ENCODE data around the gene MAEA.
"Not testable (repeated sequence)": the region's sequence is repeated elsewhere in the genome, so short reads cannot be mapped to it uniquely, and the experiment has no call there.

The MAEA gene

DNA sequence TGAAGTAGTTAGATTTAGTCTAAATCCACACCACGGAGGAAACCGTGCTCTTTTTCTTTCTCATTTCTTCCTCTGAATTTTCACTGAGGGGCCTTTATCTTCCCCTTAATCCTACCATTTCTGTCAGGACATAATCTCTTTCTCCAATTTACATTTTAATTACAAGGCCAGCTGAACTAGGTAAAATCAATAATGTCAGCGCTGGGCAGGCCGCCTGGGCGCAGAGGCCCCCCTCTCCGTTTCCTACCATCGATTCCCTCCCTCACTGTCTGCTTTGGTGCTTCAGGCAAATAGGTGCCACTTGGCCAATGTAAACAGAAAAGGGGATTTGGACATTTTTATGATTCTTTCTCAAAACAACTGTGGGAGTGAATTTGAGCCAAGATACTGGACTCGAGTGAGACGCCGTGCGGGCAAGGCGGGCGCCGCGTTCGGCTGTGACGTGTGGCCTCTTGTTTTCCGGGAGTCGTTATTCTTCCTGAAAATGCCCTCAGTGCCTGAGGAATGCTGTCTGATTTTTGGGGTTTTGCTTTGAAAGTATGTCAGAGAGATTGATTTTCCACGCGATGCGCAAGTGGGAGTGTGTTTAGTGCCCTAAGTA lies 79.9 kb downstream of the MAEA start:
- no peak for DNase-seq

- no peak for DNase-seq
Measured at GRCh38 chr4:1370321-1371124, 80.8 kb downstream of the MAEA start.

DNA sequence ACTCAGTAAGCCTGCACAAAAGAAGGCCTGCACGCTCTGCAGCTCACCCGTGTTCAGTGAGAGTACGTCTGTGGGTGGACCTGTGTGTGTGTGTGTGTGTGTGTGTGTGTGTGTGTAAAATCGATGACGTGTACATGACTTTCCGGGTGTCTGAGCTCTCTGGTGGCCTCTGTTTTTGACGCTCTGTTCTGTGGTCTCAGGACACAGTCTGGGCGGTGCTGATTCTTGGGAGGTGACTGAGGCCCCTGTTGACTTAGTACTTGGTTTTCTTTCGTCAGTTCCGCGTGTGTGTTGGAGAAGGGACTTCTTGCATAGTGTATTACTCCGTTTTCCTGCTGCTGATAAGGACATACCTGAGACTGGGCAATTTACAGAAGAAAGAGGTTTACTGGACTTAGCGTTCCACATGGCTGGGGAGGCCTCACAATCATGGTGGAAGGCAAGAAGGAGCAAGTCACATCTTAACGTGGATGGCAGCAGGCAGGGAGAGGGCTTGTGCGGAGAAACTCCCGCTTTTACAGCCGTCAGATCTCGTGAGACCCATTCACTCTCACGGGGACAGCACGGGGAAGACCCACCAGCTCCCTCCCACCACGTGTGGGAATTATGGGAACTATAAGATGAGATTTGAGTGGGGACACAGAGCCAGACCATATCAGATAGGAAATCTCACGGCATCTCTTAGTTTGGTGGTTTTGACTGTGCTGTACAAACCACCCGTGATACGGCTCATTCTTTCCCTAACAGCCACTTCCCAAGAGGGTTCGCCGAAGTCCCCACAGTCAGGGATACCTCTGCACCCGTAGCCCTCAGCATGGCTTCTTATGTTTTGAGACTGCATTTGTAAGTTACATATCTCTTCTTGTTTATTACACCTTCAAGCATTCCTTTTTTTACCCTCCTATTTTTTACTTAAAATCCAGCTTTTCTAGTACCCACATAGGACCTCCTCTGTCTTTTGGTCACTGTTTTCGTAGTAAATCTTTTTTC lies 81.8 kb downstream of the MAEA start:
- no peak for DNase-seq

DNA sequence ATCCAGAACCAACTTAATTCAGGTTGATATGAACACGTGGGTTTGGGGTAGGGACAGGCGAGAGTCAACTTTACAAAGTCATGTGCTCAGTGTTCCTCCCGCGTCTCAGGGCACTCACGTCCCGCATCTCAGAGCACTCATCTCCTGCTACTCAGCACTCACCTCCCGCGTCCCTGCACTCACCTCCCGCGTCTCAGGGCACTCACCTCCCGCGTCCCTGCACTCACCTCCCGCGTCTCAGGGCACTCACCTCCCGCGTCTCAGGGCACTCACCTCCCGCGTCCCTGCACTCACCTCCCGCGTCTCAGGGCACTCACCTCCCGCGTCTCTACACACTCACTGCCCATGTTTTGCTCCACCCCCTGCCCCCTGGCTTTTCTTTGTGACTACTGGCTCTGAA lies 82.9 kb downstream of the MAEA start:
- DNase-seq = not testable (repeated sequence)

DNA sequence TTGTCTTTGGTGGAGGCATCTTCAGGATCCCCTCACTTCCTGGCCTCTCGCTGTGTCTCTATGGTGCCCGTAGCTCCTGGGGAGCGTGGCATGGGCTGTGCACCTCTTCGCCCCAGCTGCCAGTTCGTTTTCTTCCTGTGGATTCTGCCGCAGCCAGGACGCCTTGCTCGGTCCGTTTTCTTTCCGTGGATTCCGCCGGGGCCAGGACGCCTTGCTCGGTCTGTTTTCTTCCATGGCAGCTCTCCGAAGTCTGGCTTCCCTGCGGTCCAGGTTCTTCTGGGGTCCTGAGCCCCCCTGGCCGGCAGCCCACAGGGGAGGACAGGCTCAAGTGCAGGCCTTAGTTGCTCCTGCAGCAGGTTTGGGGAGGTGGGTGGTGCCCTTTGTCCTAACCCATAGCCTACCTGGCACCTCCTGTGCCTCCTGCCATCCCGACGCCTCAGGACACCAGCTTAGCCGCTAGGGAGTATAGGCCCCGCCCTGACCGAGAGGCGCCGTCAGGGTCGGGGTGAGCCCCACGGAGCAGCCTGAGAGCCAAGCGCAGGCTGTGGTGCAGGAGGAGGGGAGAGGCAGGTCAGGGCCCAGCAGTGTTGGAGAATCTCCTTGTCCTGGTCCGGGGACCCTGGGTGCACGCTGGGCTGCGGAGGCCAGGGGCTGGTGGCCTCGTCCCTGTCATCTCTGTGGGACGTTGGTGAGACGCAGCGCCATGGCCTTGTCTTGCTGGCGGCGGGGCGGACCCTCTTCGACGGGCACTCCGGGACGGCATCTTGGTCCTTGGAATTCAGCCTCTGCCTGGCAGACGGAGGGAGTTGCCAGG lies 84.4 kb downstream of the MAEA start:
- no peak for DNase-seq

DNA sequence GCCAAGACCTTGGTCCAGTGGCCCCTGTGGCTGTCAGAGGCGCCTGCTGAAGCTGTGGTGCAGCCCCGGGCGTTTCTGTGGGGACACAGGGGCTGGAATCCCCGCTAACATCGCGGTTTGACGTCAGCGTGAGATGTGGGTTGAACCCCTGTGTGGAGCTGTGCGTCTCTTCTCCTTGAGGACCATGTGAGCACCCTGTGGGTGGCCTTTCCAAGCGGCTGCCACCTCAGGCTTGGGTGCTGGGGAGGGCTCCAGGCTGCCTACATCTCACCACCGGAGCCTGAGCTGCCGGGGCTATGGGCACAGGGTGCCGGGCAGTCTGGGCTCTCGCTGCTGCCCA lies 85.0 kb downstream of the MAEA start:
- no peak for DNase-seq

GRCh38 chr4:1375051-1375721 lies 85.5 kb downstream of the MAEA start:
- DNase-seq = no peak

GRCh38 chr4:1375761-1376322 lies 86.2 kb downstream of the MAEA start:
- no peak for DNase-seq

DNA sequence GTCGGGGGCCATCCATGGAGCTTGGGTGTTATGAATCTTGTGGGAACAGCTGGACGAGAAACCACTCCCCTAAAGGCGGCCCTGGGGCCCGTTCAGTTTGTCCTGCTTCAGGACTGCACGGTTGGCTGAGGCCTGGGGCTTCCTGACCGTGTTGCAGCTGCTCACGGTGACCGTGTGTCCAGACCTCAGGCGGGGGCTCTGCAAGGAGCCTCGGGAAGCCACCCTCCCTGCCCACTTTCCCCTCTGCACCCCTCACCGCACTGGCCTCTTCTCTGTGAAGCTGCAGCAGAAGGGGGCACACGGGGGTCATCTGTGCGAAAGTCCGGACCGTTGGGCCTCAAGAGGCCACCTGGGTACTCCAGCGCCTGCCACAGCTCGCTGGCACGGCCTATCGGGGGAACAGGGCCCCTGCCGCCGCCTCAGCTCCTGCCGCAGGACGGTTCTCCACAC lies 86.7 kb downstream of the MAEA start:
- DNase-seq = no peak

GRCh38 chr4:1376841-1377605 lies 87.3 kb downstream of the MAEA start:
- no peak for DNase-seq

DNA sequence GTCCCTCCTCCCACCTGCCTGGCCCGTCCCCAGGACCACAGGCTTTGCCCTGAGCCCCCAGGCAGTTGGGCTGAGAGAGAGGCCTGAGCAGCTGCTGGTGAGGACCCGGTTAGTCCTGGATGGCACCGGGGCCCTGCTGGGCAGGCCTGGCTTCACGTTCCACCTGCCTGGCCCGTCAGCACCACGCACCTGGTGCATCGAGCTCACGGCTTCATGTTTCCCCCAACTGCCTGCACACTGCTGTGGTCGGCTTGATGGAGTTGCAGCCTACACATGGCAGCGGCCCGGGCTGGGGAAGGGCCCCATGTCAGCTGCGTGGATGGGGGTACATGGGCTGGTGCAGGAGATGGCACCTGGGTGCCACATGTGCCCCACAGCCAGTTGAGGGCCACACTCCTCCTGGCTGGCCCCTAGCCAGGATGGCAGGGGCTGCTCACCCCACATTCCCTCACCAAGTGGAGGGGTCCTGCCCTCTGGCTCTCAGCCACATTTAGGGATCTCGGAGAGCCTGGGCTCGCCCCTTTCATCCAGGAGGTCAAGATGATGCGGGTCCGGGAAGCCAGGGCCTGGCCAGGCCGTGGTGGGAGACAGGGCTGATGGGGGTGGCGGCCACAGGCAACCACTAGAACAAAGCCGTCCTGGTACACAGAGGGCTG lies 88.0 kb downstream of the MAEA start:
- DNase-seq = no peak

GRCh38 chr4:1378559-1379231 lies 89.0 kb downstream of the MAEA start:
- no peak for DNase-seq

DNA sequence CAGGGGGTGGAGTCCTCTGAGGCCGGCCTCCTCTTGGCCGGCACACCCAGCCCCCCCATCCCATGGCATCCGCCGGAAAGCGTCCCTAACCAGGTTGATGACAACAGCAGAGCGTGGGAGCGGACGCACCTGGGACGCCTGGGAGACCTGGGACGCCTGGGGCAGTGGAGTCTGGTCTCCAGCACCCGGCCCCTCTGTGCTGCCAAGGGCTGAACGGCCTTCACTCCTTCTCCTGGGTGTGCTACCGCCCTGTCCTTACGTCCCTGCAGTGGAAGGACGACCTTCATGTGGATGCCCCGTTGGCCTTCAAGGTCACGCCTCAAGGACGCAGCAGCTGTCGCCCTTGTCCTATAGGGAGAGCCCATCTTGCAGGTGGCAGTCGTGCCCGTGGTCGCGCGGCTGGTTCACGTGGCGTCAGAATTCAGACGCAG lies 89.7 kb downstream of the MAEA start:
- no peak for DNase-seq

GRCh38 chr4:1379801-1380331 lies 90.2 kb downstream of the MAEA start:
- DNase-seq = no peak

- no peak for DNase-seq
Measured at GRCh38 chr4:1380368-1381151, 90.9 kb downstream of the MAEA start.

GRCh38 chr4:1381181-1381621 lies 91.5 kb downstream of the MAEA start:
- DNase-seq = no peak

GRCh38 chr4:1381944-1382541 lies 92.4 kb downstream of the MAEA start:
- DNase-seq = no peak

Measured in activated CD8-positive, alpha-beta memory T cell treated with anti-CD3 and anti-CD28 coated beads, Interleukin-2, amount 50 U/mL, for 48 hours (primary cell).